ENCODE measurements around the gene EIF2AK2. TPM values are rescaled to one million over a fixed set of nuclear protein-coding genes. Genes with fewer than 3 reads are reported as not detected.

EIF2AK2 gene
- polyA plus RNA-seq, 4 donors = 33.1 to 40.7 (median 38.5) TPM

GRCh38 chr2:37105150-37105549 is 51.6 kb downstream of the EIF2AK2 start:
- DNase-seq (ENCODE audit: low read depth in 4 of 4, low spot score in 3 of 4) = no peak

GRCh38 chr2:37104178-37104577 is 52.6 kb downstream of the EIF2AK2 start:
- no peak for DNase-seq (ENCODE audit: low read depth in 4 of 4, low spot score in 3 of 4)

GRCh38 chr2:37102588-37102987 is 54.2 kb downstream of the EIF2AK2 start:
- DNase-seq (ENCODE audit: low read depth in 4 of 4, low spot score in 3 of 4) = no peak

- no peak for DNase-seq (ENCODE audit: low read depth in 4 of 4, low spot score in 3 of 4)
Measured at GRCh38 chr2:37100054-37100453, 56.7 kb downstream of the EIF2AK2 start.

GRCh38 chr2:37098416-37099118 is 58.2 kb downstream of the EIF2AK2 start:
- DNase-seq (ENCODE audit: low read depth in 4 of 4, low spot score in 3 of 4) = no peak

GRCh38 chr2:37096568-37096967 is 60.2 kb downstream of the EIF2AK2 start:
- no peak for DNase-seq (ENCODE audit: low read depth in 4 of 4, low spot score in 3 of 4)

- DNase-seq (ENCODE audit: low read depth in 4 of 4, low spot score in 3 of 4) = no peak
Measured at GRCh38 chr2:37091873-37092272, 64.9 kb downstream of the EIF2AK2 start.

GRCh38 chr2:37090019-37090477 is 66.7 kb downstream of the EIF2AK2 start:
- no peak for DNase-seq (ENCODE audit: low read depth in 4 of 4, low spot score in 3 of 4)

GRCh38 chr2:37085731-37086147 is 71.0 kb downstream of the EIF2AK2 start:
- DNase-seq (ENCODE audit: low read depth in 4 of 4, low spot score in 3 of 4) = no peak

- DNase-seq (ENCODE audit: low read depth in 4 of 4, low spot score in 3 of 4) = peak in 1 of 4 donors; percentile 2
Measured at GRCh38 chr2:37084797-37085196, 72.0 kb downstream of the EIF2AK2 start.

- peak; percentile 94 to 98 (median 94) for DNase-seq (ENCODE audit: low read depth in 4 of 4, low spot score in 3 of 4)
Measured at GRCh38 chr2:37083873-37084794, 72.6 kb downstream of the EIF2AK2 start, which contains the start of the genes GPATCH11 and HEATR5B. Gene GPATCH11 (plus strand): TSS chr2:37084518. CDS start chr2:37088382, 3,864 bp downstream. Gene HEATR5B (minus strand): TSS chr2:37084372. CDS start chr2:37083414, 958 bp downstream.

- no peak for DNase-seq (ENCODE audit: low read depth in 4 of 4, low spot score in 3 of 4)
Measured at GRCh38 chr2:37080689-37081088, 76.1 kb downstream of the EIF2AK2 start.

GRCh38 chr2:37080266-37080665 is 76.5 kb downstream of the EIF2AK2 start:
- no peak for DNase-seq (ENCODE audit: low read depth in 4 of 4, low spot score in 3 of 4)

- no peak for DNase-seq (ENCODE audit: low read depth in 4 of 4, low spot score in 3 of 4)
Measured at GRCh38 chr2:37070931-37071330, 85.8 kb downstream of the EIF2AK2 start.

GRCh38 chr2:37068686-37069085 is 88.1 kb downstream of the EIF2AK2 start:
- no peak for DNase-seq (ENCODE audit: low read depth in 4 of 4, low spot score in 3 of 4)

- no peak for DNase-seq (ENCODE audit: low read depth in 4 of 4, low spot score in 3 of 4)
Measured at GRCh38 chr2:37061776-37062175, 95.0 kb downstream of the EIF2AK2 start.

- DNase-seq (ENCODE audit: low read depth in 4 of 4, low spot score in 3 of 4) = no peak
Measured at GRCh38 chr2:37061013-37061711, 95.6 kb downstream of the EIF2AK2 start.

- DNase-seq (ENCODE audit: low read depth in 4 of 4, low spot score in 3 of 4) = no peak
Measured at GRCh38 chr2:37060446-37060845, 96.3 kb downstream of the EIF2AK2 start.

- DNase-seq (ENCODE audit: low read depth in 4 of 4, low spot score in 3 of 4) = no peak
Measured at GRCh38 chr2:37059841-37060240, 96.9 kb downstream of the EIF2AK2 start.

- no peak for DNase-seq (ENCODE audit: low read depth in 4 of 4, low spot score in 3 of 4)
Measured at GRCh38 chr2:37052600-37053332, 104.0 kb downstream of the EIF2AK2 start.
